Ovary (tissue), 3 donors: ENCODE measurements around the gene SLC24A4.

ENCODE experiments used
- EP300 ChIP-seq: sonication (generic); formaldehyde crosslinking; IDR thresholded peaks from one replicate; pipeline ENCODE4 v1.6.1; 2017; ENCODE audit warnings: antibody characterized with exemption
- POLR2A ChIP-seq: fragments of 450-650 bp; IDR thresholded peaks from one replicate; pipeline ENCODE4 v1.6.1; 2017; ENCODE audit warnings: antibody characterized with exemption, mild to moderate bottlenecking, moderate library complexity
- TF ChIP-seq, protein P1 (sequence below), 3 donors: fragments of 450-650 bp in 2 of 3; fragments of 200-600 bp in 1 of 3; IDR thresholded peaks; one replicate each; pipeline versions ENCODE4 v1.5.1 to v1.8.0; 2016 to 2022; ENCODE audit warnings: antibody characterized with exemption in 3 of 3, mild to moderate bottlenecking in 1 of 3
- donor health status: DM: no; HTN: no; CAD: no.

DNA sequence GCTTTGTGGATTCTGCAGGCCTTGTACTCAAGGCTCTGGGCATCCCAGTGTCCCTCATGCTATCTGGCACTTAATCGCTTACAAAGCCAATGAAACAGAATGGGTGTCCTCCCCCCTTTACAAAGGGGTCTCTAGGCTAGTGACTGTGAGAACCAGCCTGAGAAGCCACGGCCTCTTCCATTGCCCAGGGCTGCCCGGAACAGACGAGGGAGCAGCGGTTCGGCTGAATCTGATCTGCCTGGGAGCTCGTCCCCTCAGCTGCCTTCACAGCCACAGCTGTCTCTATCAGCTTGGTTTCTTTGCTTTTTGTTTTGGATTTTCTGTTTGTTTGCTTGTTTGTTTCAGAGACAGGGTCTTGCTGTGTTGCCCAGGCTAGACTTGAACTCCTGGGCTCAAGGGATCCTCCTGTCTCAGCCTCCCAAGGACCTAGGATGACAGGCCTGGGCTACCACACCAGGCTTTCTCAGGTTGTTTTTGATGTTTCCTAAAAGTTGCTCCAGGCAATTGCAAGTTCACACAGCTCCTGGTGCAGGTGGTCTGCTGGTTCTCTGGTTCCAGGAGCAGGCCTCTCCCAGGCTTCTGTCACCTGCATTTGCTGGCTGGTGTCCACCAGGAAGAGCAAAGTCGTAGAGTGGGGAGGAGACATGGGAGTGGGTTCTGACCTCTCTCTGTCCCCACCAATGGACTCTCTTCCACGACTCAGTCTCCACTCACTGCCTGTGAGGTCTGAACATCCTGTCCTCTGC is 179.7 kb downstream of the SLC24A4 start:
- TF ChIP-seq, protein P1, sequence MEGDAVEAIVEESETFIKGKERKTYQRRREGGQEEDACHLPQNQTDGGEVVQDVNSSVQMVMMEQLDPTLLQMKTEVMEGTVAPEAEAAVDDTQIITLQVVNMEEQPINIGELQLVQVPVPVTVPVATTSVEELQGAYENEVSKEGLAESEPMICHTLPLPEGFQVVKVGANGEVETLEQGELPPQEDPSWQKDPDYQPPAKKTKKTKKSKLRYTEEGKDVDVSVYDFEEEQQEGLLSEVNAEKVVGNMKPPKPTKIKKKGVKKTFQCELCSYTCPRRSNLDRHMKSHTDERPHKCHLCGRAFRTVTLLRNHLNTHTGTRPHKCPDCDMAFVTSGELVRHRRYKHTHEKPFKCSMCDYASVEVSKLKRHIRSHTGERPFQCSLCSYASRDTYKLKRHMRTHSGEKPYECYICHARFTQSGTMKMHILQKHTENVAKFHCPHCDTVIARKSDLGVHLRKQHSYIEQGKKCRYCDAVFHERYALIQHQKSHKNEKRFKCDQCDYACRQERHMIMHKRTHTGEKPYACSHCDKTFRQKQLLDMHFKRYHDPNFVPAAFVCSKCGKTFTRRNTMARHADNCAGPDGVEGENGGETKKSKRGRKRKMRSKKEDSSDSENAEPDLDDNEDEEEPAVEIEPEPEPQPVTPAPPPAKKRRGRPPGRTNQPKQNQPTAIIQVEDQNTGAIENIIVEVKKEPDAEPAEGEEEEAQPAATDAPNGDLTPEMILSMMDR (IDR thresholded peaks at IDR 0.05): no peak
- TF ChIP-seq EP300 (no peak), POLR2A (no peak)
